HG02870 (cell line): Measurements from ENCODE around the gene ZNF146.
"Not testable (repeated sequence)": the region's sequence is repeated elsewhere in the genome, so short reads cannot be mapped to it uniquely, and the experiment has no call there.

Experiments used
- ATAC-seq: cut with Tn5 transposase; IDR thresholded peaks from one replicate; pipeline ENCODE4 v1.9.1; 2021; ENCODE audit warnings: mild to moderate bottlenecking, moderate library complexity; ENCODE audit not compliant: unreplicated experiment

The ZNF146 gene

GRCh38 chr19:36214386-36215275 lies at the start of gene ZNF146, which contains the start of gene ZNF565:
Gene ZNF146, plus strand, starts transcription at chr19:36215106. Its CDS starts 21,335 bp downstream, at chr19:36236441.
Gene ZNF565, minus strand, starts transcription at chr19:36214665. Its CDS starts 12,680 bp downstream, at chr19:36201985.
- ATAC-seq: peak; percentile 89

GRCh38 chr19:36169084-36169760 lies 45.7 kb upstream of the ZNF146 start:
- ATAC-seq: no peak

- ATAC-seq: no peak
These were observed 42.1 kb upstream of the ZNF146 start for GRCh38 chr19:36172852-36173251.

GRCh38 chr19:36173846-36174245 lies 41.1 kb upstream of the ZNF146 start:
- not testable (repeated sequence) for ATAC-seq

DNA sequence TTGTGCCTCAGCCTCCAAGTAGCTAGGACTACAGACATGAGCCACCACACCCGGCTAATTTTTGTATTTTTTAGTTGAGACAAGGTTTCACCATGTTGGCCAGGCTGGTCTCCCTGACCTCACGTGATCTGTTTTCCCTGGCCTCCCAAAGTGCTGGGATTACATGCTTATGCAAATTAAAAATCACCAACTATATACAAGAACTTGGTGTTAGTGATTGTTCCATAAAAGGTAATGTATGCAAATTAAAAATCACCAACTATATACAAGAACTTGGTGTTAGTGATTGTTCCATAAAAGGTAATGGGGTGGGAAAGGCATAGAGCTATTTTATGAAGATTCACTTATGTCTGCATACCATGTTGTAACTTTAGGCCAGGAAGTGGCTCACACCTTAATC lies 35.8 kb upstream of the ZNF146 start:
- not testable (repeated sequence) for ATAC-seq

DNA sequence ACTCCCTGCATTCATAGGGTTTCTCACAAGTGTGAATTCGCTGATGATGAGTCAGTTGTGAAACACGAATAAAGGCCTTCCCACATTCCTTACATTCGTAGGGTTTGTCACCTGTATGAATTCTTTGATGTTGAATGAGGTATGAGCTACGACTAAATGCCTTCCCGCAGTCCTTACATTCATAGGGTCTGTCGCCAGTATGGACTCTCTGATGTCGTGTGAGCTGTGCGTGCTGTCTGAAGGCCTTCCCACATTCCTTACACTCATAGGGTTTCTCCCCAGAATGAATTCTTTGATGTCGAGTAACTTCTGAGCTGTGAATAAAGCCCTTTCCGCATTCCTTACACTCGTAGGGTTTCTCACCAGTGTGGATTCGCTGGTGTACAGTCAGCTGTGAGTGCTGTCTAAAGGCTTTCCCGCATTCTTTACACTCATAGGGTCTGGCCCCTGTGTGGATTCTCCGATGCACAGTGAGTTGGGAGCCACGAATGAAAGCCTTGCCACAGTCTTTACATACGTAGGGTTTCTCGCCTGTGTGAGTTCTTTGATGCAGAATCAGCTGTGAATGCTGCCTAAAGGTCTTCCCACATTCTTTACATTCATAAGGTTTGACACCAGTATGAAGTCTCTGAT lies 32.2 kb upstream of the ZNF146 start:
- ATAC-seq: no peak

- ATAC-seq: no peak
These were observed 31.7 kb upstream of the ZNF146 start for GRCh38 chr19:36183245-36183628.

DNA sequence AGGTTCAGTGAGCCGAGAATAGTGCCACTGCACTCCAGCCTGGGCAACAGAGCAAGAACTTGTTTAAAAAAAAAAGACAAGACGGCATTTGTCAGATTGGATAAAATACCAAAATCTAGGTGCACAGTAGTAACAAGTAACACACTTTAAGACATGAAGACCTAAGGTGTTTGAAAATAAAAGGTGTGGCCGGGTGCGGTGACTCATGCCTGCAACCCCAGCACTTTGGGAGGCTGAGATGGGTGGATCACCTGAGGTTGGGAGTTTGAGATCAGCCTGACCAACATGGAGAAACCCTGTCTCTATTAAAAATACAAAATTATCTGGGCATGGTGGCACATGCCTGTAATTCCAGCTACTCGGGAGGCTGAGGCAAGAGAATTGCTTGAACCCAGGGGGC lies 28.2 kb upstream of the ZNF146 start:
- not testable (repeated sequence) for ATAC-seq

DNA sequence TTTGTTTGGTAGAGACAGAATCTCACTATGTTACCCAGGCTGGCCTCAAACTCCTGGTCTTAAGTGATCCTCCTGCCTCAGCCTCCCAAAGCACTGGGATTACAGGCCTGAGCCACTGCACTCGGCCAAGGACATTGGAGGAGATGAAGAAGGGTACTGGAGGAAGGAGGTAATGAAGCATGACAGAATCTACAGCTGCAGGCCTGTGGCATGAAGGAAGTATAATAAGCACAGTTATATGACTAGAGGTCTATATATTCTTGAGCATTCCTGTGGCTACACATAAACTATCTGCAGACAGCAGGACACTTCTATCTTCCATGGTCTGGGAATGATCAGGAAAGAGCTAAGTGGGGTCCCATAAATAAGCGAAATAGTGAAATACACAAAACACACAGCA lies 18.7 kb upstream of the ZNF146 start:
- ATAC-seq: no peak

DNA sequence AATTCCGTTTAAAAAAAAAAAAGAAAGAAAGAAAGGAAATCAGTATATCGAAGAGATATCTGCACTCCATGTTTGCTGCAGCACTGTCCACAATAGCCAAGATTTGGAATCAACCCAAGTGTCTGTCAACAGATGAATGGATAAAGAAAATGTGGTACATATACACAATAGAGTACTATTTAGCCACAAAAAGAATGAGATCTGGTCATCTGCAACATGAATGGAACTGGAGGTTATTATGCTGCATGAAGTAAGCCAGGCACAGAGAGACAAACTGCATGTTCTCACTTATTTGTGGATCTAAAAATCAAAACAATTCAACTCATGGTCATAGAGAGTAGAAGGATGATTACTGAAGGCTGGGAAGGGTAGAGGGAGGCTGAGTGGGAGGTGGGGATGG lies 16.8 kb upstream of the ZNF146 start:
- ATAC-seq: no peak

GRCh38 chr19:36201684-36202083 lies 13.2 kb upstream of the ZNF146 start:
- no peak for ATAC-seq

DNA sequence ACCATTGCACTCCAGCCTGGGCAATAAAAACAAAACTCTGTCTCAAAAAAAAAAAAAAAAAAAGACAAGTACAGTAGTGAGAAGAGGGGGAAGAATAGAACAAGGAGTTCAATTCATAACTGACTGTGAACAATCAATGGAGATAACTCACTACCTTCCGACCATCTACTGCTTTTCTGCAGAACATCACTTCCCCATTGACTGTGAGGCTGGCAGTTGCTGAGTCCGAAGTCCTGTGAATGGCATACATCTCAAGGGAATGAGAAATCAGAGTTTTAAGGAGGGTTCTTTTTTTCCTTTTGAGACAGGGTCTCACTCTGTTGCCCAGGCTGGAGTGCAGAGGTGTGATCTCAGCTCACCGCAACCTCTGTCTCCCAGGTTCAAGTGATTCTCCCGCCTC lies 11.6 kb upstream of the ZNF146 start:
- no peak for ATAC-seq

DNA sequence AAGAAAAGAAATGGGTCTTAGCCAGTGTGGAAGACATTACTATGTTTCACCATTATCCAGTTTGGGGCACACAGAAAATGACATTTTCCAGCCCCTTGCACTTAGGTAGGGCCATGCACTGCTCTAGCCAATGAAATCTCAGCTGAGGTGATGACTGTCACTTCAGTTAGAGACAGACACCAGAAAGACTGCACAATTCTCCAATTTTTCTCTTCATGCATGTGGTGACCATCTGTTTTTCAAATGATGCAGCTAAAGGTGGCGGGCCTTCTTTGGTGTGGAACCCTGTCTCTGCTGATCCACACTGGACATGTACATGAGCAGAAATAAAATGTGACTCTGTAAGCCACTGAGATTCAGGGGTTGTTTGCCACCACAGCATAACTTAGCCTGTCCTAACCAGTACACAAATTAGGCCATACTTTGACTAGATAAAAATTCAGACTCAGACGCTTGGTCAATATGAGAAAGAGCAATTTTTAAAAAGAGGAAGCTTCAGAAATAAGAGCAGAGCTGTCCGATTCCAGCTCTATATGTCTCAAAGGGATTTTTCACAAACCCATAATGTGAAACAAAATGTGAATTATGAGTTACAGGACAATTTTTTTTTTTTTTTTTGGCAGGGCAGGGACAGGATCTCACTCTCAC lies 7.2 kb upstream of the ZNF146 start:
- peak; percentile 70 for ATAC-seq

- ATAC-seq: no peak
These were observed 5.5 kb upstream of the ZNF146 start for GRCh38 chr19:36209372-36209771.

- ATAC-seq: no peak
These were observed 4.4 kb upstream of the ZNF146 start for GRCh38 chr19:36210497-36210896.

GRCh38 chr19:36212895-36213294 lies 2.0 kb upstream of the ZNF146 start:
- ATAC-seq: no peak

GRCh38 chr19:36215276-36216123 lies 594 bp downstream of the ZNF146 start:
- ATAC-seq: no peak

DNA sequence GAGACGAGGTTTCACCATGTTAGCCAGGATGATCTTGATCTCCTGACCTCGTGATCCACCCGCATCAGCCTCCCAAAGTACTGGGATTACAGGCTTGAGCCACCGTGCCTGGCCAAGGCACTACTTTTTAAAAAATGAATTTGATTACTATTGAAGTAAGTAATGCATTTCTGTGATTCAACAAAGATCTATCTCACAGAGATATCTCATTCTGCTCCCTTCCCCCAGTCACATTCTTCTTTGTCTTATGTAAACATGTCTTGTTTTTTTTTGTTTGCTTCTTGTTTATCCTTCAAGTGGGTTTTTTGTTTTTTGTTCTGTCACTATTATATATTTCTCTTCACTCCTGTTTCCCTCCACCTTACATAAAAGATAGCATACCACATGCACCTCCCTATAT lies 6.6 kb downstream of the ZNF146 start:
- no peak for ATAC-seq

GRCh38 chr19:36222503-36222902 lies 7.6 kb downstream of the ZNF146 start:
- ATAC-seq: no peak

GRCh38 chr19:36225219-36225892 lies 10.4 kb downstream of the ZNF146 start:
- no peak for ATAC-seq
